ENCODE results near the gene MOB1B. TPM values are rescaled to one million over a fixed set of nuclear protein-coding genes. Genes with fewer than 3 reads are reported as not detected.

The MOB1B gene
- total and polyA plus RNA-seq, 2 experiments from 2014 or later = 7.9 to 30.2 TPM

- no peak for TF ChIP-seq ETS1 (IDR thresholded peaks at IDR 0.05)
- TF ChIP-seq ZNF462 (CRISPR knock-in tag; IDR thresholded peaks at IDR 0.05) = no peak
- no peak for TF ChIP-seq CREB1 (CRISPR knock-in tag; IDR thresholded peaks at IDR 0.05; ENCODE audit: low read depth)
- no peak for TF ChIP-seq POLR2AphosphoS5 (IDR thresholded peaks at IDR 0.05; ENCODE audit: low read depth)
These were observed 46.7 kb upstream of the MOB1B start (continued) for GRCh38 chr4:70855464-70855863.

- H3K4me2 ChIP-seq = no peak overlapping the region
- H4K20me1 ChIP-seq (replicated peaks; ENCODE audit: insufficient read depth) = no peaks in the 10 kb centered on the region
- no peaks in the 10 kb centered on the region for H3K9me3 Mint-ChIP-seq
- H3K4me3 ChIP-seq = no peak overlapping the region
- peaks cover 16% of the 10 kb centered on the region for H3K4me1 ChIP-seq (ENCODE audit: insufficient read depth)
- no peaks in the 10 kb centered on the region for H3K36me3 ChIP-seq (ENCODE audit: insufficient read depth)
- H3K27ac Mint-ChIP-seq = no peak overlapping the region
- DNase-seq (ENCODE audit: low spot score) (no peak), ATAC-seq (no peak)
- no peak overlapping the region for H3K4me3 Mint-ChIP-seq
- 0 out of 2 replicates have a peak, but pooled peaks cover 4% of the 10 kb centered on the region for H3K9me2 ChIP-seq (ENCODE audit: insufficient read depth)
- H3K4me1 Mint-ChIP-seq = peaks cover 17% of the 10 kb centered on the region
- H2AFZ ChIP-seq = no peak overlapping the region
- no peaks in the 10 kb centered on the region for H3K36me3 Mint-ChIP-seq (ENCODE audit: low read depth)
- H3F3A ChIP-seq (replicated peaks; ENCODE audit: low read depth) = no peaks in the 10 kb centered on the region
- no peak for TF ChIP-seq JUNB (IDR thresholded peaks at IDR 0.05; ENCODE audit: unreplicated experiment)
- no peak for TF ChIP-seq NANOG (IDR thresholded peaks at IDR 0.05; ENCODE audit: borderline replicate concordance)
- TF ChIP-seq ZNF114 (CRISPR knock-in tag; IDR thresholded peaks at IDR 0.05) = no peak
- no peak for TF ChIP-seq CREB1 (CRISPR knock-in tag; IDR thresholded peaks at IDR 0.05; ENCODE audit: low read depth)
- peaks cover 1% of the 10 kb centered on the region for H3K27me3 Mint-ChIP-seq (ENCODE audit: insufficient read depth, low read depth, poor library complexity)
- H3K79me2 ChIP-seq (replicated peaks; ENCODE audit: insufficient read depth) = no peaks in the 10 kb centered on the region
- H3K27ac ChIP-seq (ENCODE audit: low read depth) = no peak overlapping the region
- H3K27me3 ChIP-seq (ENCODE audit: insufficient read depth) = no peaks in the 10 kb centered on the region
These were observed 43.7 kb upstream of the MOB1B start for GRCh38 chr4:70858454-70858853.

Data from GM23338 (cell line).